GM21367 (cell line): Measurements from ENCODE around the gene MATN3.

Experiments used
- ATAC-seq: cut with Tn5 transposase; IDR thresholded peaks from one replicate; pipeline ENCODE4 v1.9.1; 2021; ENCODE audit not compliant: unreplicated experiment

The MATN3 gene

GRCh38 chr2:20005067-20005627 is 7.3 kb downstream of the MATN3 start:
- no peak for ATAC-seq

GRCh38 chr2:20001361-20001863 is 11.1 kb downstream of the MATN3 start:
- no peak for ATAC-seq

- ATAC-seq, result no peak
Measured at GRCh38 chr2:19993731-19994130, 18.7 kb downstream of the MATN3 start.

GRCh38 chr2:19991895-19992294 is 20.6 kb downstream of the MATN3 start:
- no peak for ATAC-seq

GRCh38 chr2:19990416-19990728 is 22.1 kb downstream of the MATN3 start:
- no peak for ATAC-seq

GRCh38 chr2:19989667-19990415 is 22.6 kb downstream of the MATN3 start, which contains the start of gene WDR35:
TSS of gene WDR35 (minus strand) at chr2:19990105. CDS start at chr2:19990015, 90 bp downstream.
- ATAC-seq, result peak; percentile 88

- peak; percentile 3 for ATAC-seq
Measured at GRCh38 chr2:19989342-19989666, 23.2 kb downstream of the MATN3 start.

- ATAC-seq, result no peak
Measured at GRCh38 chr2:19988600-19988999, 23.9 kb downstream of the MATN3 start.

- ATAC-seq, result peak; percentile 79
Measured at GRCh38 chr2:19987936-19988335, 24.5 kb downstream of the MATN3 start.

GRCh38 chr2:19982268-19982667 is 30.2 kb downstream of the MATN3 start:
- ATAC-seq, result no peak

GRCh38 chr2:19979932-19980331 is 32.5 kb downstream of the MATN3 start:
- ATAC-seq, result no peak

- no peak for ATAC-seq
Measured at GRCh38 chr2:19973466-19973865, 39.0 kb downstream of the MATN3 start.

GRCh38 chr2:19971691-19972090 is 40.8 kb downstream of the MATN3 start:
- no peak for ATAC-seq

GRCh38 chr2:19963386-19963785 is 49.1 kb downstream of the MATN3 start:
- no peak for ATAC-seq

GRCh38 chr2:19955544-19956422 is 56.7 kb downstream of the MATN3 start:
- no peak for ATAC-seq

- ATAC-seq, result no peak
Measured at GRCh38 chr2:19949071-19949470, 63.4 kb downstream of the MATN3 start.

GRCh38 chr2:19947184-19947940 is 65.1 kb downstream of the MATN3 start:
- no peak for ATAC-seq

GRCh38 chr2:19944205-19944845 is 68.1 kb downstream of the MATN3 start:
- no peak for ATAC-seq

GRCh38 chr2:19943189-19943588 is 69.3 kb downstream of the MATN3 start:
- no peak for ATAC-seq

GRCh38 chr2:19942199-19942598 is 70.3 kb downstream of the MATN3 start:
- ATAC-seq, result no peak
